ENCODE data around the gene CD37.

Gene CD37

DNA sequence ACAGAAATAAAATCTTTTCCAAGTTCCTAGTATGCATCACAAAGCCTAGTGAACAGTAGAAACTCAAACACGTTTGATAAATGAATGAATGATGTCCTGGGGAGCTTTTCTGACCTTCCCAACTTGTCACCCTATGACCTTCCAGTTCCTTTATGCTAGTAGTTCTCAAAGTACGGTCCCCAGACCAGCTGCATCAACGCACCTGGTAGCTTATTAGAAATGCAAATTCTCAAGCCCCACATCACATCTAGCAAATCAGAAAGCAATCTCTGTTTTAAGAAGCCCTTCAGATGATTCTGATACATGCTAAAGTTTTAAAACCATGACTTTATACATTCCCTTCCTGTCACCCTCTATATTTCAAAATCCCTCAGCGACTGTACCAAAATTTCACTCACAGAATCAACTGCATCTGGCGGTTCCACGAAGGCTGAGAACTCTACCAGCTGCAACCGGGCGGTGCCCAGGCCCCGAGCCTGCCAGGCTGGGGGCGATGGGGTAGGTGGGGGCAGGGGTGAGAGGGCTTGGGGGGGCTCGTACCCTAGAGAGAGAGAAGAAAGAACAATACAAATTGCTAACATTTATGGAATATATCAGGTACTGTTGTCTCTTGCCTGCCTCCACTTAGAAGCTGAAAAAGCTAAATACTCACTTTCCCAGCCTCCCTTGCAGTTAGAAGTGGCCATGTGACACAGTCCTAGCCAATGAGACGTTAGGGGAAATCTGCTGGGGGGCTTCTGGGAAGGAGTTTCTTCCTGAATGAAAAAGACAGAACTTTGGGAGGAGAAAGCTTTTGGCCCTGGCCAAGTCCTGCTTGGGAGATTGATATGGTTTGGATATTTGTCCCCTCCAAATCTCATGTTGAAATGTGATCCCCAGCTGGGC is 13.3 kb downstream of the CD37 start:
- H3K4me3 ChIP-seq: no peak overlapping the region
- peaks cover 92% of the 10 kb centered on the region for H3K36me3 ChIP-seq (ENCODE audit: insufficient read depth, low read length)
- no peaks in the 10 kb centered on the region for H3K9me3 ChIP-seq (ENCODE audit: low read depth, low read length)
- no peak overlapping the region for H3K9ac ChIP-seq (ENCODE audit: insufficient read length)
- no peak for DNase-seq (ENCODE audit: low read depth, low spot score)
- TF ChIP-seq EZH2 (IDR thresholded peaks at IDR 0.05): no peak
- no peak for TF ChIP-seq FOXP2 (optimal IDR thresholded peaks at IDR 0.05; ENCODE audit: control extremely low read depth, extremely low read length, insufficient read depth)
- no peak for TF ChIP-seq POLR2AphosphoS5 (IDR thresholded peaks at IDR 0.05; ENCODE audit: borderline replicate concordance, low read depth, low read length)
- no peak overlapping the region for H3K27ac ChIP-seq

DNA sequence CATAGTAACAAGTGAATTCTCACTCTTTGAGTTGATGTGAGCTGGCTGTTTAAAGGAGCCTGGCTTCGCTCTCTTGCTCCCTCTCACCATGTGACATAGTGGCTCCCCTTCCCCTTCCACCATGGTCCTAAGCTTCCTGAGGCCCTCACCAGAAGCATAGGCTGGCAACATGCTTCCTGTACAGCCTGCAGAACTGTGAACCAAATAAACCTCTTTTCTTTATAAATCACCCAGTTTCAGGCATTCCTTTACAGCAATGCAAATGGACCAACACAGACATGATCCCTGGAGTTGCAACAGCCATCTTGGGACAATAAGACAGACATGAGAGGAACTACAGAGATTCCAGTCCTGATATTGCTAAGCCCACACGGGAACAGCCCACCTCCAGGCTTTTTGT is 14.4 kb downstream of the CD37 start:
- TF ChIP-seq FOXP2 (optimal IDR thresholded peaks at IDR 0.05; ENCODE audit: control extremely low read depth, extremely low read length, insufficient read depth): no peak
- no peak for TF ChIP-seq POLR2AphosphoS5 (IDR thresholded peaks at IDR 0.05; ENCODE audit: borderline replicate concordance, low read depth, low read length)
- TF ChIP-seq EZH2 (IDR thresholded peaks at IDR 0.05): no peak
- DNase-seq (ENCODE audit: low read depth, low spot score): no peak
- Histone ChIP-seq H3K4me3 (no peak overlapping the region), H3K36me3 (ENCODE audit: insufficient read depth, low read length) (peaks cover 90% of the 10 kb centered on the region), H3K27ac (no peak overlapping the region), H3K9me3 (ENCODE audit: low read depth, low read length) (no peaks in the 10 kb centered on the region), H3K9ac (ENCODE audit: insufficient read length) (no peak overlapping the region)

DNA sequence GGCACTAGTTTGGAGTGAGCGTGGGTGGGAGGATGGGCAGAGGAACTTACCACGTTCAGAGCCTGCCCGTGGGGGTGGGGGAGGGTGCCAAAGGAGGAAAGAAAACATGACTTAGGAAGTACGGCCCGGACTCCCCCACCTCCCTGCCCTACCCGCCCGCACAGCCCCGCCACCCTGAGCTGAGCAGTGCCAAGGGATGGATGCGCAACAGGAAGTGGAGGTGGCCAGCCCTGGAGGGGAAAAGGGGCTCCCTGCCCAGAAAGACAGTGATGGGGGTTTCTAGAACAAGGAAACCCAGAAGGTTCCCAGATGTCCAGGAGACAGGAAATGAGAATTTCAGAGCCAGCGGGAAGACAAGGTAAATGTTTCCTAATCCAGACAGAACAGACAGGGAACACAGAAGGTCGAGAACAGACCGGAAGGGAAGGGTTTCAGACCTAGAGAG is 20.7 kb downstream of the CD37 start:
- Histone ChIP-seq H3K9me3 (ENCODE audit: low read depth, low read length) (no peaks in the 10 kb centered on the region), H3K36me3 (ENCODE audit: insufficient read depth, low read length) (peaks cover 88% of the 10 kb centered on the region), H3K27ac (peak overlapping the region; percentile 64; the same call in 1 of the 2 replicates), H3K4me3 (no peak overlapping the region), H3K9ac (ENCODE audit: insufficient read length) (no peak overlapping the region)
- TF ChIP-seq POLR2AphosphoS5 (IDR thresholded peaks at IDR 0.05; ENCODE audit: borderline replicate concordance, low read depth, low read length) (no peak), FOXP2 (optimal IDR thresholded peaks at IDR 0.05; ENCODE audit: control extremely low read depth, extremely low read length, insufficient read depth) (no peak), EZH2 (IDR thresholded peaks at IDR 0.05) (no peak)
- no peak for DNase-seq (ENCODE audit: low read depth, low spot score)

DNA sequence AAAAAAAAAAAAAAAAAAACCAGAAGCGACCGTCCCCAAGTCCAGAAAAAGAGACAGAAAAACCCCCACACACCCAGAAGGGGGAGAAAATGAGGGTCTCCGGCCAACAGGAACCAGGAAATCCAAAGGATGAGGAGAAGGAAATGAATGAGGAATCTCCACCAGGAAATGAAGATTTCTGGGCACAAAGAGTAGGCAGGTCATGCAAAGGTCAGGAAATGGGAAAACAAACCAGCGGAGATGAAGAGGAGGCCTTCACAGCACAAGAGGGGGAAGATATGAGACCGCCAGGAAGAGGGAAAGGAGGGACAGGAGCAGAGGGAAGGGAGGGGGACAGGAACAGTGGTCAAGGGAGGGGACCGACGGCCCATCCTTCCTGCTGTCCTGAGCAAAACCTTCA is 21.2 kb downstream of the CD37 start:
- no peak overlapping the region for H3K4me3 ChIP-seq
- H3K36me3 ChIP-seq (ENCODE audit: insufficient read depth, low read length): peaks cover 84% of the 10 kb centered on the region
- no peaks in the 10 kb centered on the region for H3K9me3 ChIP-seq (ENCODE audit: low read depth, low read length)
- DNase-seq (ENCODE audit: low read depth, low spot score): no peak
- peak overlapping the region; percentile 64; the same call in 1 of the 2 replicates for H3K27ac ChIP-seq
- H3K9ac ChIP-seq (ENCODE audit: insufficient read length): no peak overlapping the region
- no peak for TF ChIP-seq FOXP2 (optimal IDR thresholded peaks at IDR 0.05; ENCODE audit: control extremely low read depth, extremely low read length, insufficient read depth)
- TF ChIP-seq POLR2AphosphoS5 (IDR thresholded peaks at IDR 0.05; ENCODE audit: borderline replicate concordance, low read depth, low read length): no peak
- TF ChIP-seq EZH2 (IDR thresholded peaks at IDR 0.05): no peak

DNA sequence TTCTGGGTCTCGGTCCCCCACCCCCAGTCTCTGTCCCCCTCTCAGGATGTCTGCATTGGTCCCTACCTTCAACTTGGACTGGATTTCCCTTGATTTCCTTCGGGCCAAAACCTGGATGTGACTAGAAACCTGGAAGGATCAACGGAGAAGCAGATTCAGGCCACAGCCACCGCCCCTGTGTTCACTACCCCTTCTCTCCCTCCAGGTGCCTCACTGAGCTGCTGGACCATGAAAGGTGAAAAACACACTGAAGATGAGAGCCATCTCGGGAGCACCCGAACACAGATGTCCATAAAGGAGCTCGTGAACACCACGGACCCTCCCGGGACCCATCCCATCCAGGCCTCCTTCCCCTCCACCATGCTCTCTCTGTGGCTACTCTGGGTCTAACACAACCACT is 22.0 kb downstream of the CD37 start:
- H3K27ac ChIP-seq: peak overlapping the region; percentile 25; the same call in 1 of the 2 replicates
- H3K9ac ChIP-seq (ENCODE audit: insufficient read length): no peak overlapping the region
- peaks cover 78% of the 10 kb centered on the region for H3K36me3 ChIP-seq (ENCODE audit: insufficient read depth, low read length)
- DNase-seq (ENCODE audit: low read depth, low spot score): no peak
- no peaks in the 10 kb centered on the region for H3K9me3 ChIP-seq (ENCODE audit: low read depth, low read length)
- no peak overlapping the region for H3K4me3 ChIP-seq
- no peak for TF ChIP-seq EZH2 (IDR thresholded peaks at IDR 0.05)
- no peak for TF ChIP-seq FOXP2 (optimal IDR thresholded peaks at IDR 0.05; ENCODE audit: control extremely low read depth, extremely low read length, insufficient read depth)
- no peak for TF ChIP-seq POLR2AphosphoS5 (IDR thresholded peaks at IDR 0.05; ENCODE audit: borderline replicate concordance, low read depth, low read length)

DNA sequence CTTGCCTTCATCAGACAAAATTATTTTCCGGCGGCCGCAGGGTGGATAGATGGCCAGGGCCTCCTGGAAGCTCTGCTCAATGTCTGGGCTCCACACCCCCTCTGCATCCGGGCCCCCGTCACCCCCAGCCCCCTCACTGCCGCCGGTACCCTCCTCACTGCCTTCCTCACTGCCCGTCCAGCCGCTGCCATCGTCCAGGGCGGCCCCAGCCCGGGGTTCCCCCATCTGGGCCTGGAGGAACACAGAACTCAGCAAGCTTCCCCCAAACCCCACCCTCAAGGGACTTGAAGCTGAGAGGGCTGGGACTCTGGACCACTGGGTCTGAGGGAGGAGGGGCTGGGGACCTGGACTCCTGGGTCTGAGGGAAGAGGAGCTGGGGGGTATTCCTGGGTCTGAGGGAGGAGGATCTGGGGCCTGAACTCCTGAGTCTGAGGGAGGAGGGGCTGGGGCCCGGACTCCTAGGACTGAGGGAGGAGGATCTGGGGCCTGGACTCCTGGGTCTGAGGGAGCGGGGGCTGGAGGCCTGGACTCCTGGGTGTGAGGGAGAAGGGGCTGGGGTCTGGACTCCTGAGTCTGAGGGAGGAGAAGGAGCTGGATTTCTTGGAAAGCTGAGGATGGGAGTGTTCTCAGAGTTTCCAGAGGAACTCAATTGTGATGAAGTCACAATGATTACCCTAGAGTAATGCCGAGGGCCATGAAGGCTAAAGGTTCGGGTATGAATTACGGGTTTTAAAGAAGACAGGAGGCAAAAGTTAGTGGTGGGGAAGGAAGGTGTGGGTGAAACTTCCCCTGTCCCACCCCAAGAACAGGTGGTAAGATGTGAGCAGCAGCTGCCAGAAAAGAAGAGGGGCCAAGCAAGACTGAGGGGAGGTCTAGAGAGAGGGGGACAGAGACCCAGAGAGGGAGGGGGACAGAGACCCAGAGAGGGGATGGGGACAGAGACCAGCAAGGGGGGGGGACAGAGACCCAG is 24.9 kb downstream of the CD37 start:
- Histone ChIP-seq H3K36me3 (ENCODE audit: insufficient read depth, low read length) (peaks cover 51% of the 10 kb centered on the region), H3K27ac (peak overlapping the region; percentile 98), H3K9ac (ENCODE audit: insufficient read length) (peak overlapping the region; percentile 99), H3K9me3 (ENCODE audit: low read depth, low read length) (no peaks in the 10 kb centered on the region), H3K4me3 (peak overlapping the region; percentile 98)
- DNase-seq (ENCODE audit: low read depth, low spot score): no peak
- no peak for TF ChIP-seq FOXP2 (optimal IDR thresholded peaks at IDR 0.05; ENCODE audit: control extremely low read depth, extremely low read length, insufficient read depth)
- TF ChIP-seq EZH2 (IDR thresholded peaks at IDR 0.05): no peak
- no peak for TF ChIP-seq POLR2AphosphoS5 (IDR thresholded peaks at IDR 0.05; ENCODE audit: borderline replicate concordance, low read depth, low read length)

DNA sequence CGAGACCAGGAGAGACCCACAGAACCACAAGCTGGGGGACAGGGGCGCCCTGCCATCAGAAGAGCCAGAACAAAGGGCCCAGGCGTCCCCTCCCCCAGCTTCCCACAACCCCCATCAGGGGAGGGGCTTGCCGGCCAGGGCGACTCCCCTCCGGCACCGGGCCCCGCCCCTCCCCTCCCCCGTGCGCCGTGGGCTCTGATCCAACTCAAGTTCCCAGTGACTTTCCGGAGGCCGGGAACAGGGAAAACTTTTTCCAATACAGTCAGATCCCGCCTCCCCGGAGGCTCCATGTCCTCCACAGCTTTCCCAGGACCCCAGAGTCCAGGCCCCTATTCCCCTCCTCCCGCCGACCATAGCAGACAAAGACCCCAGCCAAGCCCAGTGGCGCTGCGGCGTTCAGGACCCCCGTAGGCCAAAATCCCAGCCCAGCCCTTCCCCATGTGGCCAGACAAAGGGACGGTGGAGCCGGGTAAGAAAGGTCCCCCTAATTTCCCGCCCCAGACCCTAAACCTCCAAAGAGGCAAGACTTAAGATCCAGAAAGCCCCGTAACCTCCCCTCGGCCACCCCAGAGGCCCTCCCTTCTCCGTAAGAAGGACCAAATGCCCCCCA is 26.3 kb downstream of the CD37 start:
- Histone ChIP-seq H3K4me3 (peak overlapping the region; percentile 98), H3K9me3 (ENCODE audit: low read depth, low read length) (no peaks in the 10 kb centered on the region), H3K36me3 (ENCODE audit: insufficient read depth, low read length) (peaks cover 37% of the 10 kb centered on the region), H3K9ac (ENCODE audit: insufficient read length) (peak overlapping the region; percentile 99), H3K27ac (peak overlapping the region; percentile 98)
- DNase-seq (ENCODE audit: low read depth, low spot score): peak; percentile 85
- TF ChIP-seq FOXP2 (optimal IDR thresholded peaks at IDR 0.05; ENCODE audit: control extremely low read depth, extremely low read length, insufficient read depth): no peak
- TF ChIP-seq EZH2 (IDR thresholded peaks at IDR 0.05): no peak
- peak; percentile 82 for TF ChIP-seq POLR2AphosphoS5 (IDR thresholded peaks at IDR 0.05; ENCODE audit: borderline replicate concordance, low read depth, low read length)
